ENCODE results near the gene PCSK7.

GRCh38 chr11:117278347-117278746 lies 46.5 kb upstream of the PCSK7 start:
- no peak for TF ChIP-seq EZH2phosphoT487 (IDR thresholded peaks at IDR 0.05; ENCODE audit: insufficient read depth, low read depth)
- no peak for TF ChIP-seq EZH2 (IDR thresholded peaks at IDR 0.05; ENCODE audit: insufficient read depth, poor library complexity, severe bottlenecking)

Data from GM23248 (cell line).